Uterus (tissue), 4 donors: Measurements from ENCODE around the gene ACTL6B. TPM values are rescaled to one million over a fixed set of nuclear protein-coding genes. Genes with fewer than 3 reads are reported as not detected.

ENCODE experiments used
- DNase-seq, 2 donors: peaks; one replicate each; pipeline ENCODE4 v3.0.0-alpha.2; 2019 to 2020
- H3K27ac ChIP-seq, 2 donors: fragments of 200-600 bp; sonication (generic); 1 replicate in 1 of 2; 2 replicates in 1 of 2; pipeline ENCODE4 v1.5.1; 2016 to 2018
- H3K27me3 ChIP-seq, 2 donors: fragments of 200-600 bp; sonication (generic); one replicate each; pipeline ENCODE4 v1.5.1; 2018 to 2019; ENCODE audit warnings: control low read depth in 1 of 2
- H3K36me3 ChIP-seq, 2 donors: fragments of 200-600 bp; sonication (generic); one replicate each; pipeline ENCODE4 v1.5.1; 2019; ENCODE audit warnings: control low read depth in 1 of 2
- H3K4me1 ChIP-seq, 2 donors: fragments of 200-600 bp; sonication (generic); one replicate each; pipeline ENCODE4 v1.5.1; 2018 to 2019; ENCODE audit warnings: control low read depth in 1 of 2
- H3K4me3 ChIP-seq, 2 donors: fragments of 200-600 bp; sonication (generic); 1 replicate in 1 of 2; 2 replicates in 1 of 2; pipeline ENCODE4 v1.5.1; 2018 to 2019; ENCODE audit warnings: mild to moderate bottlenecking in 1 of 2
- H3K9me3 ChIP-seq, 2 donors: fragments of 200-600 bp; sonication (generic); one replicate each; pipeline ENCODE4 v1.5.1; 2019; ENCODE audit warnings: control low read depth in 1 of 2
- CTCF ChIP-seq, 4 experiments: fragments of 200-600 bp in 2 of 4; fragments of 450-650 bp in 2 of 4; sonication (generic) in 2 of 4; IDR thresholded peaks; one replicate each; pipeline ENCODE4 v1.5.1; 2016 to 2019; ENCODE audit warnings: antibody characterized with exemption in 4 of 4, mild to moderate bottlenecking in 2 of 4, moderate library complexity in 1 of 4
- POLR2A ChIP-seq, 2 donors: fragments of 450-650 bp; IDR thresholded peaks; one replicate each; pipeline ENCODE4 v1.6.1; 2016; ENCODE audit warnings: antibody characterized with exemption in 2 of 2, mild to moderate bottlenecking in 1 of 2, moderate library complexity in 1 of 2
- intact Hi-C: fragments of 100-400 bp; cut with DNase I; formaldehyde crosslinking; loops from one replicate; pipeline ENCODE4 v1.15.1; 2023; ENCODE audit warnings: low total_unique reads
- total RNA-seq, 4 donors: library from RNA; depleted of rRNA in 3 of 4; stranded (reverse); fragments of >200 nt in 3 of 4; gene quantifications; one replicate each; pipeline versions ENCODE4 v1.1.0 to v1.2.4, GENCODE V29; 2014 to 2023
- donor health status: DM: yes; HTN: yes; CAD: no.

Gene ACTL6B
- total RNA-seq, 4 donors from 2014 or later = not detected

- Histone ChIP-seq H3K27me3 (no peaks in the 10 kb centered on the region), H3K9me3 (no peaks in the 10 kb centered on the region), H3K4me3 (peak within 1 kb of the TSS; percentile 50 to 98), H3K27ac (peak within 1 kb of the TSS; percentile 87 to 90), H3K36me3 (no peaks in the 10 kb centered on the region), H3K4me1 (peaks cover 4 to 16% of the 10 kb centered on the region in 2 donors)
- intact Hi-C loops = no loop called here
- DNase-seq = peak; percentile 72 to 75
- TF ChIP-seq POLR2A (IDR thresholded peaks at IDR 0.05) (no peak), CTCF (IDR thresholded peaks at IDR 0.05) (no peak)
Observed at GRCh38 chr7:100694098-100694745, 38.0 kb upstream of the ACTL6B start, which contains the start of gene GIGYF1. TSS of gene GIGYF1 (minus strand) at chr7:100694250. CDS start at chr7:100688238, 6,012 bp downstream.

DNA sequence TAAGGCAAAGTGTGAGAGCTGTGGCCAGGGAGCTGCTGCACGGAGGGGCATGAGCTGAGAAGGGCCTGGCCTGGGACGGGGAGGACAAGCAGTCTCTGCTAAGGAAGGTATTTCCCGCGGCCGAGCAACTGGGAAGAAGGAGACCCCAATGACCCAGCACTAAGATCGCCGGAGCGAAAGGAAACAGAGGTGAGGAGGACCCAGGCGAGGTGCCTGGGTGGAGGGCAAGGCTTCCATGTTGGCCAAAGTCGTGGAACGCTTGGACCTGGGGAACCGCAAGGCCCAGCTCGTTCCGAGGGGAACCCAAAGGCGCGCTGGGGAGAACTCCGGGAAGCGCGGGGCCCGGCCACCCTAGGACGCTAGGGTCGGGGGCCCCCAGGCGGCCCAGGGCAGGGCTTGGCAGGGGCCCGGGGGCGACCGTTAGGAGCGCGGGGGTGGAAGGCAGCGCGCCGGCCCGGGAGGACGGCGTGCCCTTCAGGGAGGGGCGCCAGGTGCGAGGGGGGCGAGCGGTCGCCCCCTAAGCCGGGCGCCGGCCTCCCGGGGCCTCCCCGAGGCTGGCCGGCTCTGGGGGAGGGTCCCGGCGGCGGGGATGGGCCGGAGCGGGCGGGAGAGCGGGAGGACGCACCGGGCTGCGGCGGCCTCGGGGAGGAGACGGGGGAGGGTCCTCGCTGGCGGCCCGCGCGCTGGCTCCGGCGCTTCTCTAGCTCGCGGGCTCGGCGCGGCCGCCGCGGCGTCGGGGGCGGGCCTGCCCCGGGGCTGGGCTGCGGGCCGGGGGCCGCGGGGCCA lies 37.3 kb upstream of the ACTL6B start:
- Histone ChIP-seq H3K27ac (peak overlapping the region; percentile 87 to 90), H3K9me3 (no peaks in the 10 kb centered on the region), H3K27me3 (no peaks in the 10 kb centered on the region), H3K36me3 (no peaks in the 10 kb centered on the region), H3K4me1 (peaks cover 4 to 22% of the 10 kb centered on the region in 2 donors), H3K4me3 (peak overlapping the region; percentile 50 to 98)
- intact Hi-C loops = no loop called here
- no peak for DNase-seq
- TF ChIP-seq POLR2A (IDR thresholded peaks at IDR 0.05) (no peak), CTCF (IDR thresholded peaks at IDR 0.05) (no peak)

- Histone ChIP-seq H3K27me3 (no peaks in the 10 kb centered on the region), H3K36me3 (no peaks in the 10 kb centered on the region), H3K9me3 (no peaks in the 10 kb centered on the region), H3K27ac (peak overlapping the region; percentile 87 to 90), H3K4me1 (peaks cover 12 to 28% of the 10 kb centered on the region in 2 donors), H3K4me3 (peak overlapping the region; percentile 50 to 98)
- DNase-seq = no peak
- no peak for TF ChIP-seq POLR2A (IDR thresholded peaks at IDR 0.05)
- TF ChIP-seq CTCF (IDR thresholded peaks at IDR 0.05) = no peak
- intact Hi-C loops = no loop called here
Observed at GRCh38 chr7:100692578-100692961, 36.3 kb upstream of the ACTL6B start.

GRCh38 chr7:100691676-100692577 lies 35.7 kb upstream of the ACTL6B start:
- no peaks in the 10 kb centered on the region for H3K27me3 ChIP-seq
- H3K9me3 ChIP-seq = no peaks in the 10 kb centered on the region
- intact Hi-C loops = no loop called here
- H3K27ac ChIP-seq = peak overlapping the region; percentile 58 to 87
- H3K36me3 ChIP-seq = no peaks in the 10 kb centered on the region
- peak overlapping the region in 1 of 2 donors; percentile 98 for H3K4me3 ChIP-seq
- peak; percentile 80 to 83 for DNase-seq
- H3K4me1 ChIP-seq = peaks cover 12 to 28% of the 10 kb centered on the region in 2 donors
- TF ChIP-seq POLR2A (IDR thresholded peaks at IDR 0.05) = no peak
- TF ChIP-seq CTCF (IDR thresholded peaks at IDR 0.05) = peak; percentile 89 to 91 (median 90)
